Muscle layer of colon (tissue), 2 donors: ENCODE measurements around the gene CCM2.

Experiments used
- H3K27ac ChIP-seq: one replicate; pipeline ENCODE4 v1.7.0; 2013; ENCODE audit warnings: low read depth, mild to moderate bottlenecking, low read length, moderate library complexity
- H3K27me3 ChIP-seq, 2 donors: one replicate each; pipeline ENCODE4 v1.7.0; 2013; ENCODE audit warnings: low read length in 2 of 2, mild to moderate bottlenecking in 2 of 2; ENCODE audit not compliant: insufficient read depth in 2 of 2, control insufficient read depth in 1 of 2
- H3K36me3 ChIP-seq: one replicate; pipeline ENCODE4 v1.7.0; 2013; ENCODE audit warnings: mild to moderate bottlenecking, low read length; ENCODE audit not compliant: insufficient read depth
- H3K4me1 ChIP-seq: one replicate; pipeline ENCODE4 v1.7.0; 2013; ENCODE audit warnings: mild to moderate bottlenecking, low read length; ENCODE audit not compliant: insufficient read depth
- H3K4me3 ChIP-seq, 2 donors: one replicate each; pipeline ENCODE4 v1.7.0; 2013; ENCODE audit warnings: low read length in 2 of 2, low read depth in 1 of 2, mild to moderate bottlenecking in 1 of 2, moderate library complexity in 1 of 2
- H3K9ac ChIP-seq: one replicate; pipeline ENCODE4 v1.7.0; 2013; ENCODE audit warnings: low read length
- H3K9me3 ChIP-seq: one replicate; pipeline ENCODE4 v1.7.0; 2013; ENCODE audit warnings: mild to moderate bottlenecking, low read length
- donor health status: abdominal sarcoma.
- donor health status: Adenocarcinoma of cecum.

Gene CCM2

GRCh38 chr7:45053401-45053800, 53.4 kb downstream of the CCM2 start:
- Histone ChIP-seq H3K4me3 (no peak overlapping the region), H3K4me1 (no peaks in the 10 kb centered on the region), H3K9ac (no peak overlapping the region), H3K27ac (no peak overlapping the region), H3K9me3 (no peaks in the 10 kb centered on the region), H3K27me3 (no peaks in the 10 kb centered on the region), H3K36me3 (peaks cover 13% of the 10 kb centered on the region)

GRCh38 chr7:45053941-45054340, 53.9 kb downstream of the CCM2 start:
- Histone ChIP-seq H3K27ac (no peak overlapping the region), H3K9me3 (no peaks in the 10 kb centered on the region), H3K9ac (no peak overlapping the region), H3K4me3 (no peak overlapping the region), H3K36me3 (peaks cover 13% of the 10 kb centered on the region), H3K4me1 (no peaks in the 10 kb centered on the region), H3K27me3 (no peaks in the 10 kb centered on the region)

- Histone ChIP-seq H3K27ac (no peak overlapping the region), H3K27me3 (no peaks in the 10 kb centered on the region), H3K9ac (no peak overlapping the region), H3K36me3 (peaks cover 13% of the 10 kb centered on the region), H3K4me3 (no peak overlapping the region), H3K4me1 (no peaks in the 10 kb centered on the region), H3K9me3 (no peaks in the 10 kb centered on the region)
These were observed 54.4 kb downstream of the CCM2 start for GRCh38 chr7:45054442-45054841.

GRCh38 chr7:45055016-45055415, 55.0 kb downstream of the CCM2 start:
- Histone ChIP-seq H3K36me3 (peaks cover 13% of the 10 kb centered on the region), H3K4me1 (no peaks in the 10 kb centered on the region), H3K9me3 (no peaks in the 10 kb centered on the region), H3K27ac (no peak overlapping the region), H3K9ac (no peak overlapping the region), H3K27me3 (no peaks in the 10 kb centered on the region), H3K4me3 (no peak overlapping the region)

GRCh38 chr7:45055594-45056219, 55.7 kb downstream of the CCM2 start:
- H3K27me3 ChIP-seq, result no peaks in the 10 kb centered on the region
- peaks cover 11% of the 10 kb centered on the region for H3K36me3 ChIP-seq
- H3K4me3 ChIP-seq, result no peak overlapping the region
- H3K4me1 ChIP-seq, result no peaks in the 10 kb centered on the region
- H3K27ac ChIP-seq, result no peak overlapping the region
- no peaks in the 10 kb centered on the region for H3K9me3 ChIP-seq
- no peak overlapping the region for H3K9ac ChIP-seq

GRCh38 chr7:45057878-45058277, 57.9 kb downstream of the CCM2 start:
- no peaks in the 10 kb centered on the region for H3K4me1 ChIP-seq
- H3K27me3 ChIP-seq, result no peaks in the 10 kb centered on the region
- H3K4me3 ChIP-seq, result no peak overlapping the region
- no peak overlapping the region for H3K27ac ChIP-seq
- peaks cover 8% of the 10 kb centered on the region for H3K36me3 ChIP-seq
- H3K9ac ChIP-seq, result no peak overlapping the region
- no peaks in the 10 kb centered on the region for H3K9me3 ChIP-seq

- Histone ChIP-seq H3K27ac (no peak overlapping the region), H3K4me1 (no peaks in the 10 kb centered on the region), H3K9me3 (no peaks in the 10 kb centered on the region), H3K36me3 (peaks cover 15% of the 10 kb centered on the region), H3K27me3 (no peaks in the 10 kb centered on the region), H3K4me3 (no peak overlapping the region), H3K9ac (no peak overlapping the region)
These were observed 60.3 kb downstream of the CCM2 start for GRCh38 chr7:45060295-45060694.

GRCh38 chr7:45061352-45061751, 61.4 kb downstream of the CCM2 start:
- no peaks in the 10 kb centered on the region for H3K4me1 ChIP-seq
- no peaks in the 10 kb centered on the region for H3K9me3 ChIP-seq
- H3K4me3 ChIP-seq, result no peak overlapping the region
- H3K9ac ChIP-seq, result no peak overlapping the region
- H3K27me3 ChIP-seq, result no peaks in the 10 kb centered on the region
- no peak overlapping the region for H3K27ac ChIP-seq
- H3K36me3 ChIP-seq, result peaks cover 22% of the 10 kb centered on the region

- no peak overlapping the region for H3K4me3 ChIP-seq
- H3K4me1 ChIP-seq, result no peaks in the 10 kb centered on the region
- no peaks in the 10 kb centered on the region for H3K9me3 ChIP-seq
- H3K27me3 ChIP-seq, result no peaks in the 10 kb centered on the region
- no peak overlapping the region for H3K9ac ChIP-seq
- peaks cover 22% of the 10 kb centered on the region for H3K36me3 ChIP-seq
- no peak overlapping the region for H3K27ac ChIP-seq
These were observed 61.9 kb downstream of the CCM2 start for GRCh38 chr7:45061806-45062425.

- no peak overlapping the region for H3K4me3 ChIP-seq
- H3K36me3 ChIP-seq, result peaks cover 31% of the 10 kb centered on the region
- H3K4me1 ChIP-seq, result no peaks in the 10 kb centered on the region
- no peak overlapping the region for H3K27ac ChIP-seq
- no peak overlapping the region for H3K9ac ChIP-seq
- no peaks in the 10 kb centered on the region for H3K27me3 ChIP-seq
- no peaks in the 10 kb centered on the region for H3K9me3 ChIP-seq
These were observed 64.2 kb downstream of the CCM2 start for GRCh38 chr7:45064047-45064725.

GRCh38 chr7:45065031-45065995, 65.3 kb downstream of the CCM2 start:
- Histone ChIP-seq H3K9me3 (no peaks in the 10 kb centered on the region), H3K36me3 (peaks cover 42% of the 10 kb centered on the region), H3K4me3 (no peak overlapping the region), H3K9ac (no peak overlapping the region), H3K4me1 (no peaks in the 10 kb centered on the region), H3K27ac (no peak overlapping the region), H3K27me3 (no peaks in the 10 kb centered on the region)
